ENCODE measurements around the gene TTC6. TPM values are rescaled to one million over a fixed set of nuclear protein-coding genes. Genes with fewer than 3 reads are reported as not detected.

The TTC6 gene
- total RNA-seq, 1 experiment from 2014 or later, result 0.11 TPM

GRCh38 chr14:37616853-37617252, 21.4 kb downstream of the TTC6 start:
- TF ChIP-seq EZH2 (IDR thresholded peaks at IDR 0.05; ENCODE audit: borderline replicate concordance, low read depth, low read length, poor library complexity, severe bottlenecking) (no peak), CTCF (conservative IDR thresholded peaks at IDR 0.05; ENCODE audit: low read depth, low read length) (no peak)
- Histone ChIP-seq H3K4me1 (ENCODE audit: insufficient read depth, low read length, poor library complexity, severe bottlenecking) (no peaks in the 10 kb centered on the region), H3K36me3 (ENCODE audit: insufficient read depth, low read length, poor library complexity, severe bottlenecking) (no peaks in the 10 kb centered on the region), H3K9me3 (ENCODE audit: low read depth, low read length, poor library complexity, severe bottlenecking) (peaks cover 17% of the 10 kb centered on the region), H3K27ac (ENCODE audit: low read depth, low read length, poor library complexity, severe bottlenecking) (no peak overlapping the region), H3K4me3 (ENCODE audit: low read depth, low read length, poor library complexity, severe bottlenecking) (no peak overlapping the region), H3K27me3 (replicated peaks; ENCODE audit: insufficient read depth, low read depth, low read length, poor library complexity) (peaks cover under 1% of the 10 kb centered on the region)
- ChIA-PET CTCF (no interaction called here), POLR2A (ENCODE audit: low non-redundant PET) (no interaction called here)
- no peak for DNase-seq (ENCODE audit: low spot score)
- BruUV-seq (replicated peaks), result no TSS peak
- intact Hi-C loops (cut with micrococcal nuclease; ENCODE audit: unreplicated experiment), result no loop called here

GRCh38 chr14:37617864-37618365, 22.5 kb downstream of the TTC6 start:
- TF ChIP-seq CTCF (conservative IDR thresholded peaks at IDR 0.05; ENCODE audit: low read depth, low read length) (no peak), EZH2 (IDR thresholded peaks at IDR 0.05; ENCODE audit: borderline replicate concordance, low read depth, low read length, poor library complexity, severe bottlenecking) (no peak)
- Histone ChIP-seq H3K36me3 (ENCODE audit: insufficient read depth, low read length, poor library complexity, severe bottlenecking) (no peaks in the 10 kb centered on the region), H3K9me3 (ENCODE audit: low read depth, low read length, poor library complexity, severe bottlenecking) (peaks cover 17% of the 10 kb centered on the region), H3K4me1 (ENCODE audit: insufficient read depth, low read length, poor library complexity, severe bottlenecking) (no peaks in the 10 kb centered on the region), H3K4me3 (ENCODE audit: low read depth, low read length, poor library complexity, severe bottlenecking) (no peak overlapping the region), H3K27me3 (replicated peaks; ENCODE audit: insufficient read depth, low read depth, low read length, poor library complexity) (no peaks in the 10 kb centered on the region), H3K27ac (ENCODE audit: low read depth, low read length, poor library complexity, severe bottlenecking) (no peak overlapping the region)
- intact Hi-C loops (cut with micrococcal nuclease; ENCODE audit: unreplicated experiment), result no loop called here
- BruUV-seq (replicated peaks), result no TSS peak
- no peak for DNase-seq (ENCODE audit: low spot score)
- ChIA-PET POLR2A (ENCODE audit: low non-redundant PET) (no interaction called here), CTCF (no interaction called here)

DNA sequence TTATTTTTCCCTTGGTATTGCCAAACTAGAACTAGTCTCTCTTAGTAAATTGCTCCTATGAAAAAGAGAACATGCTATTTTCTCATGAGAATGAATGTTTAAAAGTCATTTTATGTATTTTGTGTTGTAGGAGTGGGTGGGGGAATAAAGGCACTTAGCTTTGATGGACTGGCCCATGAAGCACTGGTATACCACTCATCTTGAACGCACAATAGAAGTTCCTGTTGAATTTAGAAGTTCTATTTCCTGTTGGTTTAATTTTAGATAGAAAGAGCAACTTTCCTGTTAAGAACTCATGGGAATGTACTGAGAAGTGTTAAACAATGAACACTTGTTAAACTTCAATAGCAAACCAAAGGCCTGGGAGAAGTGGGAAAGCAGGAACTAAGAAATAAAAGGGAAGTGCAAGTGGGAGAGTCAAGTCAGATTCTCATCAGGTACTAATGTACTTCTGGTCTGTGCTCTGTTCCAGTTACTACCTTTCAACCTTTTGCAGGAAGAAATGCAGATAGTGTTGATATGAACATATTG, 23.1 kb downstream of the TTC6 start:
- no TSS peak for BruUV-seq (replicated peaks)
- intact Hi-C loops (cut with micrococcal nuclease; ENCODE audit: unreplicated experiment), result no loop called here
- no peaks in the 10 kb centered on the region for H3K27me3 ChIP-seq (replicated peaks; ENCODE audit: insufficient read depth, low read depth, low read length, poor library complexity)
- H3K4me3 ChIP-seq (ENCODE audit: low read depth, low read length, poor library complexity, severe bottlenecking), result no peak overlapping the region
- H3K36me3 ChIP-seq (ENCODE audit: insufficient read depth, low read length, poor library complexity, severe bottlenecking), result no peaks in the 10 kb centered on the region
- no peak overlapping the region for H3K27ac ChIP-seq (ENCODE audit: low read depth, low read length, poor library complexity, severe bottlenecking)
- peaks cover 17% of the 10 kb centered on the region for H3K9me3 ChIP-seq (ENCODE audit: low read depth, low read length, poor library complexity, severe bottlenecking)
- TF ChIP-seq EZH2 (IDR thresholded peaks at IDR 0.05; ENCODE audit: borderline replicate concordance, low read depth, low read length, poor library complexity, severe bottlenecking) (no peak), CTCF (conservative IDR thresholded peaks at IDR 0.05; ENCODE audit: low read depth, low read length) (no peak)
- ChIA-PET POLR2A (ENCODE audit: low non-redundant PET) (no interaction called here), CTCF (no interaction called here)
- H3K4me1 ChIP-seq (ENCODE audit: insufficient read depth, low read length, poor library complexity, severe bottlenecking), result no peaks in the 10 kb centered on the region
- no peak for DNase-seq (ENCODE audit: low spot score)

Measured in A673 (cell line).